ENCODE measurements around the gene RASA2.

Gene RASA2

DNA sequence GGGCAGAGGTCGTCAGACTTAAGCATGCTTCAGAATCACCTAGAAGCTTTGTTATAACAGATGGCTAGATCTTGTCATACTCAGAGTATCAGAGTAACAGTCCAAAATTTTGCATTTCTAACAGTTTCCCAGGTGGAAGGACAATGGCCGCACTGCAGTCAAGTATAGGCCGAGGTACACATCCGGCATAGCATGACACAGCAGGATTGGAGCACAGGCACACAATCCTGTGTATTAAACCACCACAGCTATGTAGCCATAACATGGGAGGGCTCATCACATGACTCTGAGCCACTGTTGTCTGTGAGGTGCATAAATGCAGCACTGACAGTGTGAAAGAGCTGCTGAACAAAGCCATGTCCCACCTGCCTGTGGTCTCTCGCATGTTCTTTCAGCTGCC is 165.5 kb downstream of the RASA2 start:
- DNase-seq, result no peak

GRCh38 chr3:141653847-141654246 is 167.0 kb downstream of the RASA2 start:
- DNase-seq, result no peak

GRCh38 chr3:141655801-141656200 is 169.0 kb downstream of the RASA2 start:
- no peak for DNase-seq

DNA sequence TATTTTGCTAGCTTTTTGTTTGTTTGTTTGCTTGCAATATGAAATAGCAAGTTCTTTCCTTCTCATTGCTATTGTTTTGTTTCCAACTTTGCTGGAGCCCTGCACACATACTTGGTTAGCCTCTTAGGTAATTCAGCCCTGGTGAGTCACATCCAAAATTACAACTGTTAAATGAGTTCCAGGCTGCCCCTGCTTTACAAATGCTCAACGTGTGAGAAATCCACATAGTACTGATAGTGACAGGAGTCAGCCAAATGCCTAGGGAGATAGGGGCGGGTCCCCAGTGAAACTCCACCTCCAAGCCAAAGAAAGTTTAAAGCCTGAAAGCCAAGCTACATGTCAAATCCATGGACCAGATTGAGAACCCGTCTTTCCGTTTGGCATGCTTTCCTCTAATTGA is 169.9 kb downstream of the RASA2 start:
- DNase-seq, result no peak

- DNase-seq, result no peak
Measured at GRCh38 chr3:141657516-141657915, 170.7 kb downstream of the RASA2 start.

DNA sequence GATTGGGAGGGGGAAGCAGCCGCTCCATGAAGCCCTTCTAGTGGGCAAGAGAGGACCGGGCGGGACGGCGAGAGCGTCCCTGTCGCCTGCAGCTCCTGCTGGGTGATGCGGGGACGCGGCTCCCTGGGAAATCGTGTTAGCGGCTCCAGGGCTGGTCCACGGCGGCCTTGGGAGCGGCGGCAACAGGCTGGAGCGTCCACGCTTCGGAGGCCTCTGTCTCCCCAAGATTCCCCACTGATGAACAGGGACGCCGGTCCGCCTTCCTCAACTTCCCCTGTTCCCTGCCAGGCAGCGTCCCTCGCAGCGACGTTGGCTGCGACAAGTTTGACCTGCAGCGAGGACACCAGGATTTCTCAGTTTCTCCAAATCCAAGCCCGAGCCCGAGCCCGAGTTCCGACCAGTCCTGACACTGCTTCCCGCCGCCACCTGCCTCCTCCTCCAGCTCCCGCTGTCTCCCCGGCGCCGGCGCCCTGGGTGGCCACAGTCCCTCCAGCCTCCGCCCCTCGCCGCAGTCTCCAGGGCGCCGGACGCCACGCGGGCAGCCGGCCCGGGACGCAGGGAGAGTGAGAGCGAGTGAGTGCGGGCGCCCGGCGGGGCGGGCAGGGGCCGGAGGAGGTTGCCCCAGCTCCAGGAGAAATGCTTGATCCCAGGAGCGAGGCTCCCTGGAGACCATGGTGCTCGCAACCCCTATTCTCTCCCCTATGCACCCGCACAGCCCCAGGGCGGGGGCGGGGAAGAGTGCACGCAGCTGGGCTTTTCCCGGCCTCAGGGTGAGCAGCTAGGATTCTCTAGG is 173.2 kb downstream of the RASA2 start:
- no peak for DNase-seq

- no peak for DNase-seq
Measured at GRCh38 chr3:141660614-141660947, 173.8 kb downstream of the RASA2 start.

GRCh38 chr3:141661229-141662196 is 174.7 kb downstream of the RASA2 start:
- no peak for DNase-seq

- no peak for DNase-seq
Measured at GRCh38 chr3:141663993-141664392, 177.2 kb downstream of the RASA2 start.
